ENCODE measurements around the gene PDSS2. TPM values are rescaled to one million over a fixed set of nuclear protein-coding genes. Genes with fewer than 3 reads are reported as not detected.

PDSS2 gene
- total and polyA plus RNA-seq, 9 of the 15 experiments (the other 6 are each of a cell fraction or from before 2014, with no cell fraction given), result 5.8 to 21.1 (median 12.0) TPM

DNA sequence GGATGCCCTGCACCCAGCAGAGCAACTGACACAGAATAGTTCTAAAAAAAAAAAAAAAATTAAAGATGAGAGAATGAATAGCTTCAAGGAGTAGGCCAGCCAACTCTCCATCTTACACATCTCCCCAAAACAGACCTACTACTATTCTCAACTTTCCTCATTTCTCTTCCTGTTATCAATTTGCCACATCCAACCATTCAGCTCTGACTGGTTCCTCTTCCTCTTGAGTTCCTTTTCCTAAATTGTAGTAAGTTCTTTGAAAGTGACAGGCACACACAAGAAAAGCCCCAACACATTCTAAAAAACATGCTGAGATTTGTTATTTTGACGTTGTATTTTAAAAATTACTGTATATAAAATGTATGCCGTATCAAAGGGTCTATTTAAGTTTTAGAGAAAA is 117.2 kb downstream of the PDSS2 start (continued):
- TF ChIP-seq, protein P1, sequence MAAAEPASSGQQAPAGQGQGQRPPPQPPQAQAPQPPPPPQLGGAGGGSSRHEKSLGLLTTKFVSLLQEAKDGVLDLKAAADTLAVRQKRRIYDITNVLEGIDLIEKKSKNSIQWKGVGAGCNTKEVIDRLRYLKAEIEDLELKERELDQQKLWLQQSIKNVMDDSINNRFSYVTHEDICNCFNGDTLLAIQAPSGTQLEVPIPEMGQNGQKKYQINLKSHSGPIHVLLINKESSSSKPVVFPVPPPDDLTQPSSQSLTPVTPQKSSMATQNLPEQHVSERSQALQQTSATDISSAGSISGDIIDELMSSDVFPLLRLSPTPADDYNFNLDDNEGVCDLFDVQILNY (CRISPR knock-in tag; IDR thresholded peaks at IDR 0.05), result no peak
- TF ChIP-seq ZNF12 (CRISPR knock-in tag; IDR thresholded peaks at IDR 0.05) (no peak), CREM (IDR thresholded peaks at IDR 0.05; ENCODE audit: low read depth) (no peak)

DNA sequence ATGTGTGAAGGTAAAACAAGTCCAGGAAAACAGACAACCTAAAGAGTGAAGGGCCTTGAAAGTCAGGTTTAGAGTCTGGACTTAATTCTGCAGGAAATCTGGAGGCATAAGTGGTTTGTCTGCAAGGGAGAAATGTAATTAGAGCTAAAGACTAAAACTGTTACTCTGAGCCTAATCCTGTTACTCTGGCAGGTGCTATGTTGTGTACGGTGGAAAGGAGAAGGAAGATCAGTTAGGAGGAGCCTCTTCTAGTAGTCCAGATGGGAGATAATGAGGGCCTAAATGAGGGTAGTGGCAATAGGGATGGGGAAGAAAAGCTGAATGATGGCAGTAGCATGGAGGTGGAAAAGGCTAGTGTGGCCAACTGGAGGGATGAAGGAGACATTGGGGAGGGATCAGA is 118.5 kb downstream of the PDSS2 start:
- no peak for DNase-seq (ENCODE audit: extremely low read depth in 1 of 4, low spot score in 3 of 4)
- no peak overlapping the region for H3K4me2 ChIP-seq (ENCODE audit: insufficient read depth, low read length)
- no peak overlapping the region for H3K9ac ChIP-seq (ENCODE audit: insufficient read depth in 1 of 2, low read depth in 2 of 2, low read length in 2 of 2)
- peaks cover 0 to 4% of the 10 kb centered on the region in 2 experiments; a peak in 2 of 5 replicates for H3K4me1 ChIP-seq (replicated peaks in 1 of 2; ENCODE audit: control insufficient read depth in 2 of 2, insufficient read depth in 2 of 2, low read length in 2 of 2)
- H3K79me2 ChIP-seq (ENCODE audit: control insufficient read depth, insufficient read depth, low read length), result no peaks in the 10 kb centered on the region
- no peak overlapping the region for H3K4me3 ChIP-seq
- no peaks in the 10 kb centered on the region for H3K27me3 ChIP-seq (ENCODE audit: control insufficient read depth in 2 of 2, insufficient read depth in 2 of 2, low read length in 2 of 2)
- ChIA-PET POLR2A (interaction anchor here (0.6 to 2.5 kb wide), 5 partner anchors 9 to 60 kb away, joined by 3 to 14 read pairs (median 3); no protein-coding TSS in a partner anchor), CTCF (ENCODE audit: low intra/inter-chr PET ratio) (no interaction called here)
- in situ Hi-C loops (cut with MboI) (no loop called here), intact Hi-C loops (cut with micrococcal nuclease) (no loop called here)
- no peak for ATAC-seq
- 8% methylated on average over 1 of the region's 1 CpG for WGBS (ENCODE audit: insufficient coverage, low coverage, missing lambda C conversion rate)
- no TSS peak for BruUV-seq (replicated peaks)
- no peak overlapping the region for H3K27ac ChIP-seq (ENCODE audit: extremely low read depth, low read depth, low read length)
- no peaks in the 10 kb centered on the region for H4K20me1 ChIP-seq (replicated peaks; ENCODE audit: control insufficient read depth, insufficient read depth, low read length)
- no peak overlapping the region for H2AFZ ChIP-seq (ENCODE audit: low read depth, low read length)
- H3K9me1 ChIP-seq (ENCODE audit: control insufficient read depth, insufficient read depth, low read length), result no peaks in the 10 kb centered on the region
- no peaks in the 10 kb centered on the region for H3K9me3 ChIP-seq (replicated peaks; ENCODE audit: control insufficient read depth, insufficient read depth, low read depth, low read length)
- no peaks in the 10 kb centered on the region for H3K36me3 ChIP-seq (ENCODE audit: control insufficient read depth, insufficient read depth, low read length)
- FAIRE-seq, result no peak
- TF ChIP-seq ZNF174 (CRISPR knock-in tag; IDR thresholded peaks at IDR 0.05), result no peak
- TF ChIP-seq, protein P2, sequence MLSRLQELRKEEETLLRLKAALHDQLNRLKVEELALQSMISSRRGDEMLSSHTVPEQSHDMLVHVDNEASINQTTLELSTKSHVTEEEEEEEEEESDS (CRISPR knock-in tag; IDR thresholded peaks at IDR 0.05), result no peak
- TF ChIP-seq ZNF695 (CRISPR knock-in tag; IDR thresholded peaks at IDR 0.05), result no peak
- no peak for TF ChIP-seq MIER1 (IDR thresholded peaks at IDR 0.05; ENCODE audit: low read depth)
- no peak for TF ChIP-seq RBM14 (IDR thresholded peaks at IDR 0.05; ENCODE audit: borderline replicate concordance, insufficient read depth, low read depth, low read length)
- no peak for TF ChIP-seq PML (IDR thresholded peaks at IDR 0.05; ENCODE audit: low read length)
- TF ChIP-seq PYGO2 (tag; IDR thresholded peaks at IDR 0.05), result no peak
- TF ChIP-seq HEY1 (CRISPR knock-in tag; IDR thresholded peaks at IDR 0.05; ENCODE audit: borderline replicate concordance), result no peak
- no peak for TF ChIP-seq NFE2L1 (tag; IDR thresholded peaks at IDR 0.05; ENCODE audit: borderline replicate concordance, low read depth)
- TF ChIP-seq, protein P3, sequence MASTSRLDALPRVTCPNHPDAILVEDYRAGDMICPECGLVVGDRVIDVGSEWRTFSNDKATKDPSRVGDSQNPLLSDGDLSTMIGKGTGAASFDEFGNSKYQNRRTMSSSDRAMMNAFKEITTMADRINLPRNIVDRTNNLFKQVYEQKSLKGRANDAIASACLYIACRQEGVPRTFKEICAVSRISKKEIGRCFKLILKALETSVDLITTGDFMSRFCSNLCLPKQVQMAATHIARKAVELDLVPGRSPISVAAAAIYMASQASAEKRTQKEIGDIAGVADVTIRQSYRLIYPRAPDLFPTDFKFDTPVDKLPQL (IDR thresholded peaks at IDR 0.05; ENCODE audit: extremely low read depth, insufficient read length), result no peak
- TF ChIP-seq, protein P4, sequence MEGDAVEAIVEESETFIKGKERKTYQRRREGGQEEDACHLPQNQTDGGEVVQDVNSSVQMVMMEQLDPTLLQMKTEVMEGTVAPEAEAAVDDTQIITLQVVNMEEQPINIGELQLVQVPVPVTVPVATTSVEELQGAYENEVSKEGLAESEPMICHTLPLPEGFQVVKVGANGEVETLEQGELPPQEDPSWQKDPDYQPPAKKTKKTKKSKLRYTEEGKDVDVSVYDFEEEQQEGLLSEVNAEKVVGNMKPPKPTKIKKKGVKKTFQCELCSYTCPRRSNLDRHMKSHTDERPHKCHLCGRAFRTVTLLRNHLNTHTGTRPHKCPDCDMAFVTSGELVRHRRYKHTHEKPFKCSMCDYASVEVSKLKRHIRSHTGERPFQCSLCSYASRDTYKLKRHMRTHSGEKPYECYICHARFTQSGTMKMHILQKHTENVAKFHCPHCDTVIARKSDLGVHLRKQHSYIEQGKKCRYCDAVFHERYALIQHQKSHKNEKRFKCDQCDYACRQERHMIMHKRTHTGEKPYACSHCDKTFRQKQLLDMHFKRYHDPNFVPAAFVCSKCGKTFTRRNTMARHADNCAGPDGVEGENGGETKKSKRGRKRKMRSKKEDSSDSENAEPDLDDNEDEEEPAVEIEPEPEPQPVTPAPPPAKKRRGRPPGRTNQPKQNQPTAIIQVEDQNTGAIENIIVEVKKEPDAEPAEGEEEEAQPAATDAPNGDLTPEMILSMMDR (IDR thresholded peaks at IDR 0.05 in 2 of 3, conservative IDR thresholded peaks at IDR 0.05 in 1 of 3; ENCODE audit: insufficient read depth in 2 of 3, low read depth in 1 of 3, low read length in 3 of 3), result no peak
- TF ChIP-seq, protein P5, sequence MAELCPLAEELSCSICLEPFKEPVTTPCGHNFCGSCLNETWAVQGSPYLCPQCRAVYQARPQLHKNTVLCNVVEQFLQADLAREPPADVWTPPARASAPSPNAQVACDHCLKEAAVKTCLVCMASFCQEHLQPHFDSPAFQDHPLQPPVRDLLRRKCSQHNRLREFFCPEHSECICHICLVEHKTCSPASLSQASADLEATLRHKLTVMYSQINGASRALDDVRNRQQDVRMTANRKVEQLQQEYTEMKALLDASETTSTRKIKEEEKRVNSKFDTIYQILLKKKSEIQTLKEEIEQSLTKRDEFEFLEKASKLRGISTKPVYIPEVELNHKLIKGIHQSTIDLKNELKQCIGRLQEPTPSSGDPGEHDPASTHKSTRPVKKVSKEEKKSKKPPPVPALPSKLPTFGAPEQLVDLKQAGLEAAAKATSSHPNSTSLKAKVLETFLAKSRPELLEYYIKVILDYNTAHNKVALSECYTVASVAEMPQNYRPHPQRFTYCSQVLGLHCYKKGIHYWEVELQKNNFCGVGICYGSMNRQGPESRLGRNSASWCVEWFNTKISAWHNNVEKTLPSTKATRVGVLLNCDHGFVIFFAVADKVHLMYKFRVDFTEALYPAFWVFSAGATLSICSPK (IDR thresholded peaks at IDR 0.05; ENCODE audit: borderline replicate concordance), result no peak
- no peak for TF ChIP-seq IRF2 (CRISPR knock-in tag; IDR thresholded peaks at IDR 0.05)
